GM19328 (cell line): ENCODE measurements around the gene RPL7A.
"Not testable (repeated sequence)": the region's sequence is repeated elsewhere in the genome, so short reads cannot be mapped to it uniquely, and the experiment has no call there.

Source experiments
- ATAC-seq: cut with Tn5 transposase; IDR thresholded peaks from one replicate; pipeline ENCODE4 v1.9.1; 2021; ENCODE audit warnings: mild to moderate bottlenecking, moderate library complexity; ENCODE audit not compliant: unreplicated experiment

Gene RPL7A

DNA sequence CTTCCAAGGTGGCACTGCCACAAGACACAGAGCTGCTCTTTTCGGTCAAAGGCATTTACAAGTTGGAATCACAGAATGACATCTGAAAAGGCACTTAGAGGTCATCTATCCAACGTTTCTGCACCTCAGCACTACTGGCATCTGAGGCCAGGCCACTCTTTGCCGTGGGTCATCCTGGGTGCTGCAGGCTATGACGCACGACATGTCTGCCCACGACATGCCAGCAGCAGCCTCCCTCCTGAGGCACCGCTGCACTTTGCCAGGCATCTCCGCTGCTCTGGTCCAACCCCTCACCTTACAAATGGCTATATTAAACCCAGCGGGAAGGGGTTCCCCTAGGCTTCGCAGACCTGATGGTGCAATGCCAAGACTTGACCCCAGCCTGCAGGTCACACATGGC is 19.8 kb downstream of the RPL7A start:
- no peak for ATAC-seq

DNA sequence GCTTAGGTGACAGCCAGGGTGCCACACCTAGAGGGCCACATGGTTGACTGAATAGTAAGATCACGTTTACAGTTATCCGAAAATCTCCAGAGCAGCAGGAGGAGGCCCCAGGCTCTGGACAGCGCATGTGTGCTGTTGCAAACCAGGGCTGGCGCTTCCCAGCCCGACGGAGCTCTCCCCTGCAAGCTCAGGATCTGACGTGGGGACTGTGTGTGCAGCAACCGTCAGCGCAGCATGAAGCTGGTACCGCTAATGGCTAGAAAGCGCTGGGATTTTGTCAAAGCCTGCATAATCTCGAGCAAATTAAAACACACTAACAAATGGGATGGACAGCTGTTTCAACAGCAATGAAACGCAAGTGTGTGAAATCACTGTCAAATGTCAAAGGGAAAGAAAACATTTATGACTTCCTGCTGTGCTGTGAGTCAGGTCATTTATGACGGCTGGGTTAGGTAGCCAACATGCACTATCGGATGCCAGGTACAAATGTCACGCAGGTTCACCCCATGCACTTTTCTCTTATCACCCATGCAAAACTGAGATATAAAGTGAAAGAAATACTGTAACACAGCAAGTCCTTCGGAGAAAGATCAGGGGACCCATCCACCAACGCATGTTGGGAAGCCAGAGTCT is 20.3 kb downstream of the RPL7A start:
- ATAC-seq, result no peak

DNA sequence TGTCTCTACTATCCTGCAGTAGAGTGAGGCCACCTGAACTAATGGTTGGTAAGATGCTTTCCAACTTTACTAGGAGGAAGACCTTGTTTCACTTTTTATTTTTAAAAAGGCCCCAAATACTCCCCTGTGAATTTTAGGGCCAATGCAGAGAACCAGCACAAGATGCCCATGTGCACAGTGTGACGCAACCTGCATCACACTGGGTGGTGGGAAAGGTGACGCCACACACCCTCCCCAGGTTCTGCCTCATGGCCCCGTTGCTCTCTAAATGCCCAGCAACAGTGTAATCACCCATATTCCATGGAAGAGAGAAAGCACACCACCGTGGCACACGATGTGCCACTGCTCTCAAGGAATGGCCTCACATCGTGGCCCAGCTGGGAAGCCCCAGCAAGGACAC is 21.4 kb downstream of the RPL7A start:
- ATAC-seq, result no peak

DNA sequence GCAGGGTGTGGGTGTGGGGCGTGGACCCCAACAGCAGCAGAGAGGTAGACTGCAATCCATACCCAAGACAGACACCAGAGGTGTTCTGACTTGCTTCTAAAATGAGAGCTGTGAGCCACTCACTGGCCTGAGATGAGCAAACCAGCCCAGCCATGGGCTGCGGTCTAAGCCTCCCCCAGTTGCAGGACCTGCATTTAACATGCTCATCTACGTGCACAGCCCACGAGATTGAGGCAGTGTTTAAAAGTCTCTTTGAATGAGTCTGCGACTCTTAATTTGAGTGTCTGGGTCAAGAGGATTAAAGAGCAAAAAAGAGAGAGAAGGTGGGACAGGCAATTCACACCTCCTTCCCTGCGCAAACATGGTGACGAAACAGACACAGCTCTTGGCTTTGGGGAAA is 21.9 kb downstream of the RPL7A start:
- no peak for ATAC-seq

DNA sequence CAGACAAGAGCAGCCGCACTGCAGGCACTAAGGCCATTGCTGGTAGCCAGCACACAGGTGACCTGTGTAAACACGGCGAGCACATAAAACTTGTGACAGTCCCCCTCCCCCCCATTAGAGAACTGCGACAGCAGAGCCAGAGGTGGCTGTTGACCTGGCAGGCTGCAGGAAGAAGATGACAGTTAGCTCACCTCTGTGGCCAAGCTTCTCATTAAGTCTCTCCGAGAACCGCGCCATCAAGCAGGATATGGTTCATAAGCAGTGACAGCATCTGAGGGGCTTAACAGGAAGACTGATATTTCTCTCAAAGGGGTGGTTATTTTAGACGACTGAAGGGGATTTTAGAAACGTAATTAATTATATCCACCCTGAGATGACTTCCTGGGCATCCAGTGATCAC is 22.7 kb downstream of the RPL7A start:
- ATAC-seq, result no peak

DNA sequence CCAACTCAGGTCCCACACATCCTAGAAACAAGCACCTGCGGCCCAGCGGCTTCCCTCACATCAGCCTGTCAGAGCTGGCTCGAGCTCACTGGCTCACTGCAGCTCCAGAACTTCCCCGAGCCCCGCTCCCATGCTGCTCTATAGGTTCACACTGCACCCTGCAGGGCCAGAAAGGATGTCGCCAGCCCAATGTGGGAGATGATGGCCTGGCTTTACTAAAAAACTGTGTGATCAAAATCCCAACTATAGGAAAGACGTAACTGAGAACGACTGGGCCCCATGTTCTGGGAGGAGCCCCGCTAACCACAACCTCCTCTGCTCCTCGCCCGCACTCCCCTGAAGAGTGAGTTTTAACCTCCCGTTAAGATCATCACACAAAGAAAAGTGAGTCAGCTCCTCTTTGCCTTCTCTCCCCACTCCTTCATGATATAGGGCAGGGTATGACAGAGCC is 23.3 kb downstream of the RPL7A start:
- ATAC-seq, result no peak

DNA sequence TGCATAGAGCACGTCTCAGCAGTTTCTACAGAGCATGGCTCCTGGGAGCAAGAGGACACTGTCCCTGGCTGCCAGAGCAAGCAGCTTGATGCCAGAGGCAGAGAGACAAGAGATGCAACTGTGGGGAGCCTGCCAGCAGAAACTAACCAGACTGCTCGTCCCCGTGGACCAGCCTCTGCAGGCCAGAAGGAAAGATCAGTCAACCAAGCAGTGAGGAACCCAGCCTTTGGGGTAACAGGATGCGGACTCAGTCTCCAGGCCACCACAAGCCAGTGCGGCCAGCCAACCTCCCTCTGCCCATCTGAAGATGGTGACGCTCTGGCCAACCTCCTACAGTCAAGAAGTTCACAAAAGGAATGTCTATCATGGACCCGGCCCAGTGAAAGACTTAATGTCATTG is 24.1 kb downstream of the RPL7A start:
- no peak for ATAC-seq

DNA sequence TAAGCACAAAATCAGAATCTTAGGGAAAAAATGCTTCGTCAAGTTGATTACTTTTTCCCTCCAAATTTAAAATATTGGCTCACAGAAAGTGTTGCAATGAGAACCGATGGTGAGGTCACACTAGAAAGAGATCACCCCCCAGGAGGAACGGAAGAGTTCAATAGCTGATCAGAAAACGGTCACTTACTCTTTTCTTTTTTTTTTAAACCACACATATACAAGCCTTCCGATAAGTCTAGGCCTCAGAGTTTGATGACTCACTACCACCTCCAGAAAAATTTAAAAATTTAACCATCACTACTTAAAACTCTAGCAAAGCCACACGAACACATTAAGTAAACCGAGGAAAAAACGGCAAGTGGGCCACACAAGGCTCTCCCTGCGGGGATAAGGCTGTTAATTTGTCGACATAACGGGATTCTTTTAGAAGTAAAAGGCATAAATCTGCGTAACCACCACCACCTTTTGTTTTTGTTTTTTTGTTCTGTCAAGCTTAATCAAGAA is 26.6 kb downstream of the RPL7A start:
- no peak for ATAC-seq

DNA sequence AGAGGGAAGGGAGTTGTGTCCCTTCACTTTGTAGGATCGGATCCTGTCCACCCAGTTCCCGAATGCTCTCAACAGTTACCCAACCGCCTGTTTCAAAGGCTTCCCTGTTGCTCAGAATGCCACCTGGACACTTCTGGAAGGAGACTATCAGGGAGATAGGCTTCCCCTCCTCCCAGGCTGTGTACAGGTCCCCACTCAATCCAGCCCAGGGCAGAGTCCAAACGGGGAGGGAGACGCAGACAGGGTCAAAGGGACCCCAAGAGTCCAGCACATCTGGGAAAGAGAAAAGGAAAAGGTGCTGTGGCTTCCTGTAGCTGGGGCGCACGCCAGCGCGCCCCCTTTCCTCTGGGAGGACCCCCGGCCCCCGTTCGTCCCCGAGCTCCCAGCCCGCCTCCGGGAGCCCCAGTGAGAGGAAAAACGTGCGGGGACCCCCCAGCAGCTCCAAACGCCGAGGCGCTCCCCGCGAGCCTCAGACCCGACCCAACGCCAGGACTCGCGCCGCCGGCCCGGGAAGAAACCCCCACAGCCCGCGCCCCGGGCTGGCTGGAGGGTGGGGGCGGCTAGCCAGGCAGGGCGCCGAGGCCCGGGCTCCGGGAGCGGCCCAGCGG is 27.2 kb downstream of the RPL7A start:
- ATAC-seq, result peak; percentile 30

DNA sequence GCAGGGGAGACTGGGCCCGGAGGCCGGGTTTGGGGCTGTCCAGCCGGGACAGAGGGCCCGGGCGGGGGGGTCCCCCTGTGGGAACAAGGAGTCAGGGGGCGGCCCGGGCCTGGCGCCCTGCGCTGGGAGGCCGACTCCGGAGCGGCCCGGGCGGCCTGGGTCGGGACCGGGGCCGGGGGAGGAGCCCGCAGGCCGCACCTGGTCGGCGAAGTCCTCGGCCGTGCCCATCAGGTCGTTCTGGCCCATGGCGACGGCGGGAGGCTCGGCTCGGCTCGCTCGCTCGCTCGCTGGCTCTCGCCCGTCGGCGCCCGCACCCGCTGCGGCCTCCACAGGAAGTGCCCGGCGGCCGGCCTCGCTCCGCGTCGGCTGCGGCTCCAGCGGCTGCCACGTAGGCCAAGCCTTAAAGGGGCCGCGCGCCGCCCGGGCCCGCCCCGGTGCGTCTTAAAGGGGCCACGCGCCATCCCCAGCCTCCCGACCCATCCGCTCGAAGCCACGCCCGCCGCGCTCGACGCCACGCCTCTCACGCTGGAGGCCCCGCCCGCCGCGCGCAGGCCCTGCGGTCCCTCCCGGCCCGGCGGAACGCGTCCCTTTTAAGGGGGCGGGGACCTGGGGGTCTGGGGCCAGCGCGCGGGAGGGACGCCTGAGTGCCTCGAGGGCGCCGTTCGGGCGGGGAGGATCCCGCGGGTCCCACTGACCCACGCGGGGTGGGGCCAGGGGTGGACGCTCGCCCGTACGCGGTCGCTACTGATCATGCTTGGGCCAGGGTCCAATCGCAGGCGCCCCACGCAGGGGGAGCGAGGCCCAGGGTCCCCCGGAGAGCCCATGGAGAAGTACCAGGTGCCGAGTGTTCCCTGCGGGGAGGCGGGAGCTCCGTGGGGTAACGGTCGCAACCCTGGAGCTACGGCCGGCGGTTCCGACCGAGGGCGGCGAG is 28.0 kb downstream of the RPL7A start, which contains the start of the genes STKLD1 and SURF4:
Gene STKLD1, plus strand, starts transcription at position 643 of the 931 bp plus-strand sequence. Its CDS starts 108 bp downstream, at position 751.
Gene SURF4, minus strand, starts transcription at position 337 of the 931 bp plus-strand sequence. Its CDS starts 91 bp downstream, at position 246.
- peak; percentile 77 for ATAC-seq

DNA sequence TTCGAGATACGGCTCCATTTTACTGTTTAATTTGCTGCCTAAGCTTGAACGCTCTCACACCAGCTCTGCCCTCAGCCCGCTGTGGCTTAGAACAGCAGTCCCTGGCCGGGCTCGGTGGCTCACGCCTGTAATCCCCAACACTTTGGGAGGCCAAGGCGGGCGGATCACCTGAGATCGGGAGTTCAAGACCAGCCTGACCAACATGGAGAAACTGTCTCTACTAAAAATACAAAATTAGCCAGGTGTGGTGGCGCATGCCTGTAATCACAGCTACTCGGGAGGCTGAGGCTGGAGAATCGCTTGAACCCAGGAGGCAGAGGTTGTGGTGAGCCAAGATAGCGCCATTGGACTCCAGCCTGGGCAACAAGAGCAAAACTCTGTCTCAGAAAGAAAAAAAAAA is 29.3 kb downstream of the RPL7A start:
- not testable (repeated sequence) for ATAC-seq

DNA sequence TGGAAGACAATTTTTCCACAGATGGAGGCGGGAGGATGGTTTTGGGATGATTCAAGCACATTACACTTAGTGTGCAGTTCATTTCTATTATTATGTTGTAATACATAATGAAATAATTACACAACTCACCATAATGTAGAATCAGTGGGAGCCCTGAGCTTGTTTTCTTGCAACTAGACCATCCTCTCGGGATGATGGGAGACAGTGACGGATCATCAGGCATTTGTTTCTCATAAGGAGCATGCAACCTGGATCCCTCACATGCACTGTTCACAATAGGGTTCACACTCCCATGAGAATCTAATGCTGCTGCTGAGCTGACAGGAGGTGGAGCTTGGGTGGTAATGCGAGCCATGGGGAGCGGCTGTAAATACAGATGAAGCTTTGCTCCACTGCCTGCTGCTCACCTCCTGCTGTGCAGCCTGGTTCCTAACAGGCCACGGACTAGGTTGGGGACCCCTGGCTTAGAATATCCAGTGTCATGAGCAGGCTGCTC is 29.8 kb downstream of the RPL7A start:
- ATAC-seq, result no peak

DNA sequence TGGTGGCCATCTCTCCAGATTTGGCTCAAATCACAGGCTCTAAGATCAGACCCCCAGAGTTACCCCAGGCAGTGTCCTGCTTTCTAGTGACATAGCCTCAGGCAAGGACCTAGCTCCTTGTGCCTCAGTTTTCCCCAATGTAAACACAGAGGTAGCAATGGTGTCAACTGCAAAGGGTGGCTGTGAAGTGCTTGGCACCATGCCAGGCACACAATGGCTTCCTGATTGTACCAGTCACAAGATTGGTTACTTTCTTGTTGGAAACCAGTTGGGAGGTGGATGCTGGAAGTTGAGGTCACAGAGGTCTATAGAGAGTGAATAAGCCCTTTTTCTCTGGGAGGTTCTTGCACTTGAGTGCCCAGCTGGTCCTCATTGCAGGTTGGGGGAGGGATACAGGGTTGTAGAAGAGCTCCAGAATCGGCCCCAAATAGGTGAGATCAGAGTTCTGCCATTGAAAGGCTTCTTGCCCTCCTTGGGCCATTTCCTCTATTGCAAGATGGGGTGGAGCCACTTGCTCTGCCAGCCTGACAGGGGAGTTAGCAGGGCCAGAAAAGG is 30.5 kb downstream of the RPL7A start:
- ATAC-seq, result no peak

DNA sequence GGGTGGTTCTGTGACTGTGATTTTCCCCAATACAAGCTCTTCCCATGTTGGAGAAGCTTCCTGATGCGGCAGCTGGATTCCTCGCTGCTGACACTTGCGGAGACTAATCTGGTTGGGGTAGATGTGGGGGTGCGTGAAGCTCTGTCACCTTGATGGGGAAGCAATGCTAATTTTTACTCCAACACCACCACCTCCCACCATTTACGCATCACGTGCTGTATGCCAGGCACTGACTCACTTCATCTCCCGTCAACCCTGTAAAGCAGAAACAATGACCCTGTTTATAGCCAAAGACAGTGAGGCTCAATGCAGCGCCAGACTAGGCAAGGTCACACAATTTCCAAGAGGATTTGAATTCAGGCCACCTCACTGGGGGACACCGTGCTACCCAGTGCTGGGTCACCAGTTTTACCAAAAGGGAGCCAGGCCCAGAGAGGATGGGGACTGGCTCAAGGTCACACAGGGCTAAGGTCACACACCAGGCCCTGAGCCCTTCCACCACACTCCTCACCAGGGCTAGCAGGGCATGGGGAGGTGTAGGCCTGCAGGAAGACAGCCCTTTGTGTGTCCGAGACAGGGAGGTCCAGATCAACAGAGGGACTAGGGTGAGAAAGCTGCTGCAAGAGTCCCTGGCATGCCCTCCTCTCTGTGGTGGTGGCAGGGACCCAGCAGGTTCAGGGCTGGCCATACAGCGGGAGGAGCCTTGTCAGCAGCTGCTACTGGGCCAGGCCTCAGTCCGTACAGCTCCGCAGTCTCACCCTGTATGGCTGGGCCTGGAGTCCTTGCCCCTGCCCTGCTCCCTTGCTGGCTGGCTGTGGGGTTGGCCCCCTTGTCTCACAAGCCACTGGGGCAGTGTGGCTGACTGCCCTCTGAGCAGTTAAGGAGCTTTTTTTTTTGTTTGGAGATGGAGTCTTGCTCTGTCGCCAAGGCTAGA is 31.4 kb downstream of the RPL7A start:
- ATAC-seq, result no peak

DNA sequence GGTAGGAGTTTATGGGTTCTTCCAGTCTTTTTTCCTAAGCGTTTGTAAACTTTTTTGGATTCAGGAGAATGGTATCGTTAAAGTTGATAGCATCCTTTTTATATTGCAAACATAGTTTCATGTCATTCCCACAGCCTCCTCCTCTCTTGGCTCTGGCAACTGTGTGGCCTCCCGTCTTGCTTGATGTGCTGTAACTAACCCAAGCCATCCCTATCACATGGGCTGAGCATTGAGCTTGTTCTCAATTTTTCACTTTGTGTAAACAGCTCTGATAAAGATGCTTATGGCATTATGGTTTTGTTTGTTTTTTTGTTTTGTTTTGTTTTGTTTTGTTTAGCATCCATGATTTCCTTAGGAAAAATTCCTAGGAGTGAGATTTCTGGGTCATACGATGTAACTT is 32.7 kb downstream of the RPL7A start:
- ATAC-seq, result no peak

DNA sequence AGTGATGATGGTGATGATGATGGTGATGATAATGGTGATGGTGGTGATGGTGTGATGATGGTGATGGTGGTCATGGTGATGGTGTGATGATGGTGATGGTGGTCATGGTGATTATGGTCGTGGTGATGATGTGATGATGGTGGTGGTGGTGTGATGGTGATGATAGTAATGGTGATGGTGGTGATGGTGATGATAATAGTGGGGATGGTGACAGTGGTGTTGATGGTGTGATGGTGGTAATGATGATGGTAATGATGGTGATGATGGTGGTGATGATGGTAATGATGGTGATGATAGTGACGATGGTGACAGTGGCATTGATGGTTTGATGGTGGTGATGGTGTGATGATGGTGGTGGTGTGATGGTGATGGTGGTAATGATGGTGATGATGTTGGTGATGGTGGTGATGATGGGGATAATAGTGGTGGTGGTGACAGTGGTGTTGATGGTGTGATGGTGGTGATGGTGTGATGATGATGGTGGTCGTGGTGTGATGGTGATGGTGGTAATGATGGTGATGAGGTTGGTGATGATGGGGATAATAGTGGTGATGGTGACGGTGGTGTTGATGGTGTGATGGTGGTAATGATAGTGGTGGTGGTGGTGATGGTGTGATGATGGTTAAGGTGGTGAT is 34.6 kb downstream of the RPL7A start:
- no peak for ATAC-seq

DNA sequence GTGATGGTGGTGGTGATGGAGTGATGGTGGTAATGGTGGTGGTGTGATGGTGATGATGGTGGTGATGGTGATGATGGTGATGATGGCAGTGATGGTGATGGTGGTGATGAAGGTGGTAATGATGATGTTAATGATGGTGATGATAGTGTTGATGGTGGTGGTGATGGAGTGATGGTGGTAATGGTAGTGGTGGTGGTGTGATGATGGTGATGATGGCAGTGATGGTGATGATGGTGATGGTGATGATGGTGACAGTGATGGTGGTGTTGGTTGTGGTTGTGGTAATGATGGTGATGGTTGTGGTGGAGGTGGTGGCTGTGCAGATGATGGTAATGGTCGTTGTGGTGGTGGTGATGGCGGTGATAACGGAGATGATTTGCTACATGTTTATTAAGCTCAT is 35.4 kb downstream of the RPL7A start:
- ATAC-seq, result no peak

DNA sequence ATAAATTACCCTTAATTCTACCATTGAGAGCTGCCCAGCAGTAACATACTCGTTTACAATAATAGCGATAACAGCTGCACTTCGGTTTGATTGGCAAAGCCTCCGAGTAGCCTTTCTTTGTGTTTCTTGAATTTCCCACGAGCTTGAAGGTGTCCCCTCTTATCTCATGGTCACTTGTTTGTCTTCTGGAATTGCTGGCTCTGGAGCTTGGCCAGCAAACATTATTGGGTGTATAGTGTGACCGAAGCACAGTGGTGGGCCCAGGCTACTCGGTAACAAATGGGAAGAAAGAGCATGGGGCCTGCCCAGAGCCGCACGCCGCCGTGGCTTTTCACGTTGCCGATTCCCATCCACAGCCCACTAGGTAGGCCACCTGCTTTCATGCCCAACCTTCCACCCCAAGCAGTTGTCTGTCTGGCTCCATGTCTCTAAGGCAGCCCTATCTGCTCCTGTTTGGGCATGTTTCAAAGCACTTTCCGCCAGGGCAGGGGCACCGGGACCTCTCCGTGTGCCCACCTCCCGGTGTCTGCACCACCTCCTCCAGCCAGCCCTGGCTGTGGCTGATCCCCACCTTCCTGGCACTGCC is 36.8 kb downstream of the RPL7A start:
- no peak for ATAC-seq

DNA sequence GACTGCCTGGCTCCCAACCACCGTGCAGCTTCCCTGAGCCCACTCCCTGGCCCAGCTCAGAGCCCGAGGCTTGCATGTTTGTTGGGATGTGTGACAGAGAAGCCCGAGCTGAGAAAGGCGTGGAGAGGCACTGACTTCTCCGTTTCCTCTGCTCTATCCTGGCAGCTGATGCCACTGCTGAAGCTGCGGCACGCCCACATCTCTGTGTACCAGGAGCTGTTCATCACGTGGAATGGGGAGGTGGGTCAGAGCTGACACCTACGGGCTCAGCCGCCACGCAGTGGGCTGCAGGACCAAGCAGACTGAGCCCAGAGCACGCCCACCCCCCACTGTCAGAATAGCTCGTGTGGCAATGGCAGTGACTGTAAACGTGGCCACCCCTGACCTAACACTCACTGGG is 37.4 kb downstream of the RPL7A start:
- ATAC-seq, result no peak
